ENCODE results near the gene ANXA11.
"Not testable (repeated sequence)": the region's sequence is repeated elsewhere in the genome, so short reads cannot be mapped to it uniquely, and the experiment has no call there.

Gene ANXA11

DNA sequence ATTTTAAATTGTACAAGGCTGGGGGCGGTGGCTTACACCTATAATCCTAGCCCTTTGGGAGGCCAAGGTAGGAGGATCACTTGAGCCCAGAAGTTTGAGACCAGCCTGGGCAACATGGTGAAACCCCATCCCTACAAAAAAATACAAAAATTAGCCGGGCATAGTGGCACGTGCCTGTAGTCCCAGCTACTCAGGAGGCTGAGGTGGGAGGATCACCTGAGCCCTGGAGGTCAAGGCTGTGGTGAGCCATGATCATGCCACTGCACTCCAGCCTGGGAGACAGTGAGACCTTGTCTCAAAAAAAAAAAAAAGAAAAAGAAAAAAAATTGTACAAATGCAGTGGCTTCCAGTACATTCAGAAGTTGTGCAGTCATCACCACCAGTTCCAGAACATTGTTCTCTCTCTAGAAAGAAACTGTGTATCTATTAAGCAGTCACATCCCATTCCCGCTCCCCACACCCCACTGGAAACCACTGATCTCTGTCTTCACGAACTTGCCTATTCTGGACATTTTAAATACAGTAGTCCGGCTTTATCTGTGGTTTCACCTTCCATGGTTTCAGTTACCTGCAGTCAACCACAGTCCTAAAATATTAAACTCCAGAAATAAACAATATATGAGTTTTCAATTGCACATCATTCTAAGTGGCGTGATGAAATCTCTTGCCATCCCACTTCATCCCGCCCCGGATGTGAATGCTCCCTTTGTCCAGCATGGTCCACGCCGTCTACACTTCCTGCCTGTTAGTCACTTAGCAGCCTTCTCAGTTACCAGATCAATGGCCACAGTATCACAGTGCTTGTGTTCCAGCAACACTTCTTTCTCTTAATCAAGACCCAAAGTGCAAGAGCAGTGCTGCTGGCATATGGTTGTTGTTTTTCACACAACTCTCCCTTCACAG, 59.7 kb downstream of the ANXA11 start:
- DNase-seq (ENCODE audit: low spot score); H3K9me3 Mint-ChIP-seq; H3K4me3 Mint-ChIP-seq; H3K27me3 Mint-ChIP-seq (ENCODE audit: low read depth); H3K27ac Mint-ChIP-seq: not testable (repeated sequence)
- Mint-ChIP-seq H3K4me1 (ENCODE audit: low read depth) (peaks cover 15% of the 10 kb centered on the region), H3K36me3 (ENCODE audit: low read depth) (peaks cover 27% of the 10 kb centered on the region)

DNA sequence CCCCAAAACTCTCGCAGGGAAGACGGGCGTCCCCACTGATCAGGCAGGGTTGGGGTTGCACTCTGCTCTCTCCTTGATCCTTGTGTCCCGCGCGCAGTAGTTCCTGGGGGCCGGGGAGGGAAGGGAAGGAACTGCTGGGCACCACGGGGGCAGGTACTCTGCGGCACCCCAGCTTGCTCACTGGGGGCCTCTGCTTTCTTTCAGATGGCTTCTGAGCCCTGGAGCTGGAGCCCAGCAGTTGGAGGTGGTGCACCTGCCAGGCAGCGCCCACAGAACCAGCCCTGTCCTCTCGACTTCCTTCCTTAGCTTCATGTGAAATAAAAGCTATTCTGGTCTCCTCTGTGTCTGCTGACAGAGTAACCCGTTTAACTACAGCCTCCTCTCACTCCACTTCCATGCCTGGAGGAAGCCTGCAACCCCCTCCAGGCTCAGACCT, 60.6 kb downstream of the ANXA11 start:
- peak overlapping the region; percentile 80 for H3K4me3 Mint-ChIP-seq
- H3K9me3 Mint-ChIP-seq: peaks cover 6% of the 10 kb centered on the region
- no peak for DNase-seq (ENCODE audit: low spot score)
- H3K27me3 Mint-ChIP-seq (ENCODE audit: low read depth): peaks cover 8% of the 10 kb centered on the region
- H3K27ac Mint-ChIP-seq: peak overlapping the region; percentile 66
- H3K4me1 Mint-ChIP-seq (ENCODE audit: low read depth): peaks cover 14% of the 10 kb centered on the region
- peaks cover 19% of the 10 kb centered on the region for H3K36me3 Mint-ChIP-seq (ENCODE audit: low read depth)

DNA sequence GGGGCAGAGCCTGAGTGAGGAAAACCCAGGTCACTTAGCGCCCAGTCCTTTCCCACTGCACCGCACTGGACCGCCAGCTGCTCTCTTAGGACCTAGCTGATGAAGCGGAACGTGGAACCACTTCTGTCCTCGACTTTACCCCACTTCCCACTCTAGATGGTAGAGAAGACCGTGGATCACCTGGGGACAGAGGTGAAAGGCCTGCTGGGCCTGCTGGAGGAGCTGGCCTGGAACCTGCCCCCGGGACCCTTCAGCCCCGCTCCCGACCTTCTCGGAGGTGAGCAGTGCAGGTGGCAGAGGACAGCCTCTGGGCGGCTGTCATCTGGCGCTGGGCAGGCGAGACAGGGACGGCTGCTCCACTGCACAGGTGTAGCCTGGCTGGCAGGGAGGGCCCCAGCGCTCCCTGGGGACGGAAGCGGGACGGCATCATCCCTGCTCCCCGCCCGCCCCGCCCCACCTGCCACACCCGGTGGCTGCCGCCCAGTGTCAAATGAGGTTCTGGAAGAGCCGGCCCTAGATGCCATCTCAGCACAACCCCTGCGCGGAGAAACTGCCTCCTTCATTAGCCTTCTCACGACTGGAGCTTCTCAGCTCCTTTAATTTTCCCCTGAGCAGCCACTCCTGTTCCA, 61.2 kb downstream of the ANXA11 start:
- H3K27ac Mint-ChIP-seq: peak overlapping the region; percentile 66
- H3K27me3 Mint-ChIP-seq (ENCODE audit: low read depth): peaks cover 8% of the 10 kb centered on the region
- DNase-seq (ENCODE audit: low spot score): no peak
- H3K9me3 Mint-ChIP-seq: peaks cover 1% of the 10 kb centered on the region
- peak overlapping the region; percentile 80 for H3K4me3 Mint-ChIP-seq
- peaks cover 14% of the 10 kb centered on the region for H3K4me1 Mint-ChIP-seq (ENCODE audit: low read depth)
- peaks cover 15% of the 10 kb centered on the region for H3K36me3 Mint-ChIP-seq (ENCODE audit: low read depth)

DNA sequence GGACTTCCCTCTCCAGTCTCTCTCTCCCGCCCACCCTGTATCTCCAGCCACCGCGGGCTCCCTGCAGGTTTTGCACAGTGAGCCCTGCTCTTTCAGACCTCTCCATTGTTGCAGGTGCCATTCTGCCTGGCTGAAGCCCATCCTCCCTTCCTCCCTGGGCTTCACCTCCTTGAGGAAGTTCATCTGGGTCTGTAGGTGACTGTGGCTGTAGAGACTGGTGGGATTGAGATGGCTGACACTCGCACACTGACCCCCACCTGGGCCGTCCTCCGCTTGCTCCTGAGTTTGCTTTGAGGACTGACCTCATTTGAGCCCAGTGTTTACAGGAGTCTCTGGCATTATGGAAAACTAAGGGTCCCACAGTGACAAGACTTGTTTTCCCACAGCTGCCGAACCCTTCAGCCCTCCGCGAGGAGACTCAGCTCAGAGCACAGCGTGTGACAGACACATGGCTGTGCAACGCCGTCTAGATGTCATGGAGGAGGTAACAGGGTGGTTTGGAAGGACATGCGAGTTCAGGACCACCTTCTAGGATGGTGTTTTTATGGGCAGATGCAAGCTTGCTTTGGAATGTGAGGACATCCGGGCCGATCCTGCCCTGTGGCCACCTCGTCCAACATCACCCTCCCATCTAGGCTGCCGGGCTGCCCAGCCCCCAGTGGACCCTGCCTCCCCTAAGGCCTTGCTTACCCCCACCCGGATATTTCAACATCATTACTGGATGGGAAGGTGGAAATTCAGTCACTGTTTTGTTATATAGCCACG, 63.5 kb downstream of the ANXA11 start:
- Mint-ChIP-seq H3K4me3 (no peak overlapping the region), H3K36me3 (ENCODE audit: low read depth) (no peaks in the 10 kb centered on the region), H3K27ac (no peak overlapping the region), H3K4me1 (ENCODE audit: low read depth) (peaks cover 14% of the 10 kb centered on the region), H3K27me3 (ENCODE audit: low read depth) (peaks cover 8% of the 10 kb centered on the region), H3K9me3 (no peaks in the 10 kb centered on the region)
- no peak for DNase-seq (ENCODE audit: low spot score)

DNA sequence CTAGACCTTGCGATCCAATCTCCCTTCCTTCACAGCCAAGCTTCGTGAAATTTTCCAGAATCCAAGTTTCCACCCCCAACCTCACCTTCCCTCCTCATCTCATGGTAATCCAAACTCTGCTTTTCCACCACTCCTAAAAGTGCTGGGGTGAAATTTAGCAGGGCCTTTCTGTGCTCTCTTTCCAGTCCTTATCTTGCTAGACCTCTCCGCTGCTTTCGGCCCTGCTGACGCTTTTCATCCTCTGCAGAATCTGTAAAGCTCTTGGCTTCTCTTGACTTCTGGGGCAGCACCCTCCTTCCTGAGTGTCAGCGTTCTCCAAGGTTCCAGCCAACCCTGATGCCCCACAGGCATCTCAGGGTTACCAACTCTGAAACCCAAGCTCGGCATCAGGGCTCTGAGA, 65.1 kb downstream of the ANXA11 start:
- no peak for DNase-seq (ENCODE audit: low spot score)
- Mint-ChIP-seq H3K9me3 (no peaks in the 10 kb centered on the region), H3K36me3 (ENCODE audit: low read depth) (no peaks in the 10 kb centered on the region), H3K4me1 (ENCODE audit: low read depth) (peaks cover 11% of the 10 kb centered on the region), H3K4me3 (no peak overlapping the region), H3K27me3 (ENCODE audit: low read depth) (peaks cover 8% of the 10 kb centered on the region), H3K27ac (no peak overlapping the region)

DNA sequence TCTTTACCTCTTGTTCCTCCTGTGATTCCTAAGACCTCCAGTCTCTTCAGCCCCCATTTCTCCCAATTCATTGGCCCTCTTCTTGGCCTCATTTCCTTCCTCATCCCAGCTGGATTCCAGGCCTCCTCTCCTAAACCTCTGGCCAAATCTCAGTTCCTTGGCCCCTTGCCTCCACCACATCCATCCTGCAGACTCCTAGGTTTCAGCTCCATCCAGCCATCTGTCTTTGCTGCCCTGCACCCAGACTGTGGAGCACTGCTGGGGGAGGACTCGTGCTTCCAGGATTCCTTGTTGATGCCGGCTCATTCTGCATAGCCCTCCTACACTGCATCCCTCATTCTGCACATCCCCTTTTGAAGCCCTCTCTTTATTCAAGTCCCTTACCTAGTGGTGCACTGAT, 66.1 kb downstream of the ANXA11 start:
- Mint-ChIP-seq H3K27me3 (ENCODE audit: low read depth) (peaks cover 13% of the 10 kb centered on the region), H3K4me3 (no peak overlapping the region), H3K27ac (no peak overlapping the region), H3K36me3 (ENCODE audit: low read depth) (no peaks in the 10 kb centered on the region), H3K9me3 (no peaks in the 10 kb centered on the region), H3K4me1 (ENCODE audit: low read depth) (peaks cover 5% of the 10 kb centered on the region)
- no peak for DNase-seq (ENCODE audit: low spot score)

DNA sequence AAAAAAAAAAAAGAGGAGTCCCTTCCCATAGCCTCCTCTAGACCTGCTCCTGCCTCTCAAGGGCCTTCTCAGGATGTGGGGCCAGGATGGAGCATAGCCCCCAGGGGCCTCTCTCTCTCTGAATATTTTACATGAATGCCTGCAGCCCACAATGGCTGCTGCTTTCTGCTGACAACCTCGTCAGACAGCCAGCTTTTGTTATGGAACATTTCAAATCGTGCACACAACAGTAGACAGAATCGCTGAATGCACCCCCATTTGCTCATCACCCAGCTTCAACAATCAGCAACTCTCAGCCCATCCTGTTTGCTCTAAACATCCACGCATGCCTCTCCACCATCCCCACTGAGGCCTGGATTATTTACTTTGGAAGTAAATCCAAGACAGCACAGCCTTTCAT, 67.4 kb downstream of the ANXA11 start:
- Mint-ChIP-seq H3K27me3 (ENCODE audit: low read depth) (peaks cover 25% of the 10 kb centered on the region), H3K9me3 (no peaks in the 10 kb centered on the region), H3K36me3 (ENCODE audit: low read depth) (no peaks in the 10 kb centered on the region), H3K4me1 (ENCODE audit: low read depth) (peaks cover 1% of the 10 kb centered on the region), H3K27ac (no peak overlapping the region), H3K4me3 (no peak overlapping the region)
- no peak for DNase-seq (ENCODE audit: low spot score)

DNA sequence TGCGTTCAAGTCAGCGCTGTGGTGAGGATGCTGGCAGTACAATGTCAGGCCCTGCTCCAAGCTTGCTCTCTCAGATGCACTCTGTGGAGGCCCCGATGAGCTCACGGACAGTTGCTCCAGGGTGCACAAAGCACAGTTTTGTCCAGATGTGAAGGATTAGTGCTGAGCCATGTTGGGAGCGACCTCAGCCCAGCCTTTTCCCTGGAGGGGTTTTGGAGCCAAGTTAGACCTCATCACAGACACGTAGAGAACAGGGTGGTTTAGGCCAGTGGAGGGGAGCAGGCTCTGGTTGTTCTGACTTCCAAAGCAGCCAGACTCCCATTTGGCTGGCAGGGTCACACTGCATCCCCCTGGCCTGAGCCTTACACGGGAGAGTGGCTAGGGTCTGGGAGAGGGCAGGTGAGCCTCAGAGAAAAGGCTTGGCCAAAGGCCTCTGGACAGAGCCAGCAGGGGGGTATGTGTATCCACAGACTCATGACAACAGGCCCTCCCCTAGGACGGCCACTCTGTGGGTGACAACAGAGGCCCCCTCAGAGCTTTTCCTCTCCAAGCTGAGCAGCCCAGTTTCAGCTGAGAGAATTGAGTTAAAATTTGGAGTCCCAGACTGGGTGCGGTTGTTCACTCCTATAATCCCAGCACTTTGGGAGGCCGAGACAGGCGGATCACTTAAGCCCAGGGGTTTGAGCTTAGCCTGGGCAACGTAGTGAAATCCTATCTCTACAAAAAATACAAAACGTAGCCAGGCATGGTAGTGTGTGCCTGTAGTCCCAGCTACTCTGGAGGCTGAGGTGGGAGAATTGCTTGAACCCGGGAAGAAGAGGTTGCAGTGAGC, 68.1 kb downstream of the ANXA11 start:
- DNase-seq (ENCODE audit: low spot score): no peak
- no peaks in the 10 kb centered on the region for H3K36me3 Mint-ChIP-seq (ENCODE audit: low read depth)
- H3K27me3 Mint-ChIP-seq (ENCODE audit: low read depth): peaks cover 28% of the 10 kb centered on the region
- no peak overlapping the region for H3K27ac Mint-ChIP-seq
- H3K4me1 Mint-ChIP-seq (ENCODE audit: low read depth): peaks cover 4% of the 10 kb centered on the region
- H3K9me3 Mint-ChIP-seq: no peaks in the 10 kb centered on the region
- H3K4me3 Mint-ChIP-seq: no peak overlapping the region

DNA sequence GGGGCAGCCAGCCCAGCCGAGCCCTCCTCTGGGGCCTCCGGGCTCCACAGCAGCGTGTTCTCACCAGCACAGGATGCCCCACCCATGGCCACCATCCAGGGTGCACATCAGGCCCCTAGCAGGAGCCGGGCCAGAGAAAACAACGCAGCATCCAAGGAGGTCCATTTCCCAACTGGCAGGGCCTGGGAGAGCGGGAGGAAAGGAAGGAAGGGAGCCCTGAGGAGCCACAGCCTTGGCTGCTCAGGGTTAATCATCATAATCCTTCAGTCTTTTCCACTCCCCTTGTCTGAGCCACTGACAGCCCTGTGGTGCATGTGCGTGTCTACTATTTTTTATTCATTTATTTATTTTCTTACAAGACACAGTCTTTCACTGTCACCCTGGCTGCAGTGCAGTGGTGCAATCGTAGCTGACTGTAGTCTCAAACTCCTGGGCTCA, 69.2 kb downstream of the ANXA11 start:
- H3K9me3 Mint-ChIP-seq: no peaks in the 10 kb centered on the region
- no peak for DNase-seq (ENCODE audit: low spot score)
- H3K27me3 Mint-ChIP-seq (ENCODE audit: low read depth): peaks cover 36% of the 10 kb centered on the region
- H3K36me3 Mint-ChIP-seq (ENCODE audit: low read depth): no peaks in the 10 kb centered on the region
- H3K4me3 Mint-ChIP-seq: no peak overlapping the region
- H3K4me1 Mint-ChIP-seq (ENCODE audit: low read depth): peaks cover 4% of the 10 kb centered on the region
- no peak overlapping the region for H3K27ac Mint-ChIP-seq

DNA sequence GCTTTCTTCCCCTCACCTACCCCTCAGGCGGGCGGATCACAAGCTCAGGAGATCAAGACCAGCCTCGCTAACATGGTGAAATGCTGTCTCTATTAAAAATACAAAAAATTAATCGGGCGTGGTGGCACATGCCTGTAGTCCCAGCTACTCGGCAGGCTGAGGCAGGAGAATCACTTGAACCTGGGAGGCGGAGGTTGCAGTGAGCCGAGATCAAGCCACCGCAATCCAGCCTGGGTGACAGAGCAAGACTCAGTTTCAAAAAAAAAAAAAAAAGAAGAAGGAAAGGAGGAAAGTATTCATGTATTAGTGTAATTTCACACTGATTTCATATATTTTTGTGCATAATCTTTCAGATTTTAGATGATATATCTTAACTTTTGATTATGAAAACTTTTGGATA, 71.7 kb downstream of the ANXA11 start:
- not testable (repeated sequence) for H3K36me3 Mint-ChIP-seq (ENCODE audit: low read depth); DNase-seq (ENCODE audit: low spot score); H3K9me3 Mint-ChIP-seq; H3K27ac Mint-ChIP-seq; H3K4me1 Mint-ChIP-seq (ENCODE audit: low read depth); H3K4me3 Mint-ChIP-seq
- peaks cover 38% of the 10 kb centered on the region for H3K27me3 Mint-ChIP-seq (ENCODE audit: low read depth)

DNA sequence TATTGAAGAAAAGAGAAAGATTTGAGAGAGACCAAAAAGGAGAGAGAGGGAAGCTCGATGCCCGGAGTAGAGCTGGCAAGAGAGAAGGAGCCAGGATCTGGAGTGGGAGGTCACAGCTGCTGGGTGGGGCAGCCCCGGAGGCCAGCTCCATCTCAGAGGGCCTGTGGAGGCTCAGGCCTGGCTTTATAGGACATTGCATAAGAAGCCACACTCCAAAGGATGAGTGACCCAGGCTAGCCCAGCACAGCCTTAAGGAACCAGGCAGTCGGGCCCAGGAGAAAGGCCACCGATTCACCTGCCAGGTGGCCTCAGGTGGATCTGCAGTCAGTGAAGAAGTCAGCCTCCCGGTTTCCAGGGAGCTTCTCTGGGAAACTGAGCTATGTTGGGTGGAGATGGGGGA, 72.1 kb downstream of the ANXA11 start:
- no peaks in the 10 kb centered on the region for H3K36me3 Mint-ChIP-seq (ENCODE audit: low read depth)
- no peak overlapping the region for H3K27ac Mint-ChIP-seq
- H3K9me3 Mint-ChIP-seq: no peaks in the 10 kb centered on the region
- H3K27me3 Mint-ChIP-seq (ENCODE audit: low read depth): peaks cover 38% of the 10 kb centered on the region
- DNase-seq (ENCODE audit: low spot score): no peak
- peaks cover 4% of the 10 kb centered on the region for H3K4me1 Mint-ChIP-seq (ENCODE audit: low read depth)
- H3K4me3 Mint-ChIP-seq: no peak overlapping the region

DNA sequence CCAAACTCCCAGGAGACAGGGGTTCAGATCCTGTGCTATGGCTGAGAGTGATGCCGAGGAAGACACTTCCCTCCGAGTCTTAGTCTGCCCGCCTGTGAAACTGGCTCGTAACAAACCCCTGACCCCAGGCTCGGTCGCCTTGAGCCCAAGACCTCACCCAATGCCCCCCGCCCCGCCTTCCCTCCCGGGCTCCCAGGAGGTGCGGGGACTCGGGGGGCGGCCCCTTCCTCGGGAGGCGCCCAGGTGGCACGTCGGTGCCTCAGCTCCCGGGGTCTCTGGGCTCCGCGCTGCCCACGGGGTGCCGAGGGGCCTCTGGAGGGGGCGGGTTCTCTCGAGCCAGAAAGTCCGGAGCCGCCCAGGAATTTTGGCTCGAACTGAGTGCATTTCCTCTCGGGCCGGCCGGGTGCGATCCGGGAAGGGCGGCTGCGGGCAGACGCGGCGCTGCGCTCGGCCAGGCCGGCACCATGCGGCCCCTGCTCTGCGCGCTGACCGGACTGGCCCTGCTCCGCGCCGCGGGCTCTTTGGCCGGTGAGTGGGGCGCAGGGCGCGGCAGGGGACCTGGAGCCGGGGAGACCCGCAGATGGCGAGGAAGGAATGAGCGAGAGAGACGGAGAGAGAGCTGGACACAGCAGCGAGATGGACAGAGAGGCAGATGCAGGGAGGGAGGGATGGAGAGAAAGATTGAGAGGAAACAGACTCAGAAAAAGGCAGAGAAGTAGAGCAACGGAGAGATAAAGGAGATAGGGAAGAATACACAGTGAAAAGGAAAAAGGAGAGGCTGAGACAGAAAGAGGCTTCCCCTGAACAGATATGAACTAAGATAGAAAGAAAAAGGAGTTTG, 72.8 kb downstream of the ANXA11 start, which contains the start of gene PLAC9:
PLAC9 (plus strand) TSS at position 432 of the 841 bp plus-strand sequence; CDS start at position 465, 33 bp downstream.
- Mint-ChIP-seq H3K27me3 (ENCODE audit: low read depth) (peaks cover 38% of the 10 kb centered on the region), H3K9me3 (no peaks in the 10 kb centered on the region), H3K36me3 (ENCODE audit: low read depth) (no peaks in the 10 kb centered on the region), H3K4me3 (no peak within 1 kb of the TSS), H3K4me1 (ENCODE audit: low read depth) (peaks cover 4% of the 10 kb centered on the region), H3K27ac (no peak within 1 kb of the TSS)
- DNase-seq (ENCODE audit: low spot score): no peak

Data from T-helper 2 cell treated with Interferon-gamma antibody and Interleukin-4, amounts not matched to agents 5 μg/mL and 100 μg/mL, for 36 hours (primary cell).